HepG2 (cell line): ENCODE measurements around the gene OGFOD3. TPM values are rescaled to one million over a fixed set of nuclear protein-coding genes. Genes with fewer than 3 reads are reported as not detected.
A peak's percentile ranks its signal among the peaks of the same experiment; 100 is the strongest.

Experiments
- AHR ChIP-seq: IDR thresholded peaks from 2 replicates; pipeline ENCODE4 v1.6.1; 2018; ENCODE audit warnings: missing genetic modification reagents, missing compliant biosample characterization
- ATF6 ChIP-seq: sonication (generic); formaldehyde crosslinking; conservative IDR thresholded peaks from 2 replicates; pipeline ENCODE4 v1.4.0; 2020; ENCODE audit warnings: missing genetic modification reagents
- CCDC6 ChIP-seq: sonication (generic); formaldehyde crosslinking; IDR thresholded peaks from 2 replicates; pipeline ENCODE4 v1.8.1; 2022; ENCODE audit warnings: mild to moderate bottlenecking, missing genetic modification reagents, moderate library complexity
- ETV5 ChIP-seq: IDR thresholded peaks from 2 replicates; pipeline ENCODE4 v1.6.1; 2018; ENCODE audit warnings: missing biosample characterization, missing genetic modification reagents, inconsistent platforms, borderline replicate concordance
- FOXA1 ChIP-seq, 2 experiments: fragments of 450-650 bp in 1 of 2; sonication (generic) in 1 of 2; formaldehyde crosslinking in 1 of 2; IDR thresholded peaks; 2 replicates each; pipeline versions ENCODE4 v1.4.0 to v1.6.1; 2016 to 2020; ENCODE audit warnings: missing genetic modification reagents in 1 of 2
- FOXJ3 ChIP-seq: sonication (generic); formaldehyde crosslinking; IDR thresholded peaks from 2 replicates; pipeline ENCODE4 v1.4.0; 2020; ENCODE audit warnings: missing genetic modification reagents, mild to moderate bottlenecking, borderline replicate concordance
- HHEX ChIP-seq: IDR thresholded peaks from 2 replicates; pipeline ENCODE4 v1.6.1; 2016; ENCODE audit warnings: control low read depth
- HNF4A ChIP-seq: sonication (generic); formaldehyde crosslinking; IDR thresholded peaks from 2 replicates; pipeline ENCODE4 v1.4.0; 2020; ENCODE audit warnings: missing genetic modification reagents
- HOXA3 ChIP-seq: sonication (generic); formaldehyde crosslinking; IDR thresholded peaks from 2 replicates; pipeline ENCODE4 v1.5.0; 2020; ENCODE audit warnings: missing genetic modification reagents
- MTA3 ChIP-seq: sonication (generic); formaldehyde crosslinking; IDR thresholded peaks from 2 replicates; pipeline ENCODE4 v1.4.0; 2020; ENCODE audit warnings: missing genetic modification reagents
- RFXAP ChIP-seq: sonication (generic); formaldehyde crosslinking; IDR thresholded peaks from 2 replicates; pipeline ENCODE4 v1.4.0; 2020; ENCODE audit warnings: missing genetic modification reagents, borderline replicate concordance
- SMAD1 ChIP-seq: sonication (generic); formaldehyde crosslinking; IDR thresholded peaks from 2 replicates; pipeline ENCODE4 v1.4.0; 2020; ENCODE audit warnings: missing genetic modification reagents, low read depth, mild to moderate bottlenecking, borderline replicate concordance
- SRY ChIP-seq: sonication (generic); formaldehyde crosslinking; IDR thresholded peaks from 2 replicates; pipeline ENCODE4 v1.8.0; 2022; ENCODE audit warnings: mild to moderate bottlenecking, missing genetic modification reagents
- ZBTB7A ChIP-seq: sonication (generic); formaldehyde crosslinking; IDR thresholded peaks from 2 replicates; pipeline ENCODE4 v1.8.0; 2022; ENCODE audit warnings: mild to moderate bottlenecking, missing genetic modification reagents
- ZNF17 ChIP-seq: sonication (generic); formaldehyde crosslinking; IDR thresholded peaks from 2 replicates; pipeline ENCODE4 v1.5.0; 2020; ENCODE audit warnings: mild to moderate bottlenecking, missing genetic modification reagents
- ZNF230 ChIP-seq: sonication (generic); formaldehyde crosslinking; IDR thresholded peaks from 2 replicates; pipeline ENCODE4 v1.4.0; 2020; ENCODE audit warnings: mild to moderate bottlenecking, missing genetic modification reagents
- ZNF264 ChIP-seq: sonication (generic); formaldehyde crosslinking; IDR thresholded peaks from 2 replicates; pipeline ENCODE4 v1.4.0; 2020; ENCODE audit warnings: missing genetic modification reagents
- ZNF343 ChIP-seq: sonication (generic); formaldehyde crosslinking; IDR thresholded peaks from 2 replicates; pipeline ENCODE4 v1.4.0; 2020; ENCODE audit warnings: mild to moderate bottlenecking, missing genetic modification reagents
- ZNF354B ChIP-seq: sonication (generic); formaldehyde crosslinking; IDR thresholded peaks from 2 replicates; pipeline ENCODE4 v1.8.0; 2022; ENCODE audit warnings: mild to moderate bottlenecking, missing genetic modification reagents
- ZNF407 ChIP-seq: sonication (generic); formaldehyde crosslinking; IDR thresholded peaks from one replicate; pipeline ENCODE4 v1.5.1; 2020; ENCODE audit warnings: mild to moderate bottlenecking, missing genetic modification reagents; ENCODE audit errors: not compliant biosample characterization
- ZNF496 ChIP-seq: sonication (generic); formaldehyde crosslinking; IDR thresholded peaks from 2 replicates; pipeline ENCODE4 v1.8.1; 2023; ENCODE audit warnings: mild to moderate bottlenecking, moderate library complexity, missing genetic modification reagents; ENCODE audit not compliant: insufficient replicate concordance
- ZNF768 ChIP-seq: sonication (generic); formaldehyde crosslinking; IDR thresholded peaks from 2 replicates; pipeline ENCODE4 v1.4.0; 2020; ENCODE audit warnings: missing genetic modification reagents
- polyA plus RNA-seq, 8 experiments: library from polyadenylated mRNA; depleted of rRNA in 3 of 8; stranded (reverse) in 7 of 8; unstranded in 1 of 8; fragments of >200 nt; fragmentation: Illumina TruSeq in 4 of 8; extraction: Trizol in 4 of 8; gene quantifications; 2 replicates each; pipeline versions ENCODE4 v1.2.1 to v1.2.3, GENCODE V29; 2011 to 2016; ENCODE audit warnings: low read depth in 4 of 8, missing spikeins in 1 of 8, mixed read lengths in 1 of 8; ENCODE audit not compliant: insufficient read depth in 1 of 8
- total RNA-seq, 5 experiments: library from RNA; depleted of rRNA; stranded (reverse); fragments of >200 nt; fragmentation: Illumina TruSeq; extraction: Trizol; gene quantifications; 2 replicates each; pipeline ENCODE4 v1.2.3, GENCODE V29; 2016; ENCODE audit warnings: low read depth in 1 of 5

Gene OGFOD3
- total and polyA plus RNA-seq, 2 of the 13 experiments (the other 11 are each of a cell fraction or from before 2014, with no cell fraction given): 40.0 to 42.1 TPM

GRCh38 chr17:82375359-82376041 is 42.9 kb downstream of the OGFOD3 start (continued):
- TF ChIP-seq ZNF407 (CRISPR knock-in tag) (no peak), HNF4A (no peak), ZNF264 (no peak), ZNF230 (no peak), ZBTB7A (CRISPR knock-in tag) (no peak), MTA3 (CRISPR knock-in tag) (no peak), CCDC6 (CRISPR knock-in tag) (no peak), ZNF17 (CRISPR knock-in tag) (no peak), ZNF496 (no peak), RFXAP (CRISPR knock-in tag) (no peak), ZNF768 (CRISPR knock-in tag) (peak; percentile 31; the same call in 1 of the 2 replicates), SMAD1 (CRISPR knock-in tag) (no peak), AHR (no peak; the same call in 1 of the 2 replicates), FOXA1 (IDR thresholded peaks at IDR 0.05) (no peak), FOXA1 (CRISPR knock-in tag; IDR thresholded peaks at IDR 0.05) (0 out of 2 replicates have a peak, but pooled peaks have one; percentile 3), FOXJ3 (CRISPR knock-in tag) (no peak), ZNF343 (CRISPR knock-in tag) (no peak), ETV5 (CRISPR knock-in tag) (no peak; the same call in 1 of the 2 replicates), HHEX (CRISPR knock-in tag) (no peak), ATF6 (CRISPR knock-in tag) (no peak), SRY (no peak), HOXA3 (CRISPR knock-in tag) (peak; percentile 46), ZNF354B (CRISPR knock-in tag) (no peak)
